ENCODE measurements around the gene C1GALT1C1. TPM values are rescaled to one million over a fixed set of nuclear protein-coding genes. Genes with fewer than 3 reads are reported as not detected.
"Not testable (repeated sequence)": the region's sequence is repeated elsewhere in the genome, so short reads cannot be mapped to it uniquely, and the experiment has no call there.

C1GALT1C1 gene
- 35.2 and 38.1 TPM in 2 replicates for total RNA-seq (2014; rRNA removed; shearing (Covaris generic))
- 62.4 and 64.5 TPM in 2 replicates for polyA plus RNA-seq (2014; cell fraction: nucleus; rRNA removed)

DNA sequence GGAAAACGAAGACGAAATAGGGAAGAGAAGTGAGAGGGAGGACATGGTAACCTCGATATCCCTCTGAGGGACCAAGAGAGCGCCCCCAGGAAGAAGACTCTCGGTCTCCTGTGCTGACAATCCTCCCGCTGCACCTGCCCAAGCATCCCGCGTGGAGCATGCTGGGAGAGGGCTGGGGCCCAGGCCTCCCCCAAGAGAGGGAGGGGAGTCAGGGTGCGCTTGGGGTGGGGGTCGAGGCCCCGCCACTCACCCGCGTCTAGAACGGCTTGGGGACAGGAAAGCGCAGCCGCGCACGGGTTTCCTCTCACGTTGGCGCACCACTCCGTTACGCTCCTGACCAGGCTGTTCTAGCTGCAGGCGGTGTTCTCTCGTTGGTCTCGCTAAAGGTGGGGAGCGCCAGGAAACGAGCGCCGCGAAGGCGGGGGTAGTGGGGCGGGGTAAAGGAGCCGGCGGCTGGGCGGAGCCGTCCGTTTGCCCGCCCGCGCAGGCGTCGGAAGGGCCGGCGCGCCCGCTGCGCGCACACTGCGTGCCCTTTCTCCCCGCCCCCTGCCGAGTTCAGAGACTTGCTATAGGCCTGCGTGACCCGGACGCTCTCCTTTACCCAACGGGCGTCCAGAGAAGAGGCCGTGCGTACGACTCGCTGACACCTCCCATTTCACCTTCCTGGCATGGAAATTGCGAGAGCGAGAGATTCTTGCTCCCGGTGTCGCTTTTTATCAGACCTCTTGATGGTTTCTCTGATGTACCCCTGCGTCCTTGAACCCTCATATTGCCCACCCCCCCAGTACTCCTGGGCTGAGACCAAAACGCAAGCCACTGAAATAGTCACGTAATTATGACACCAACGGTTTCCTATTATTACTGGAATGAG, at the start of gene C1GALT1C1:
C1GALT1C1 (minus strand) TSS at position 388 of the 871 bp plus-strand sequence. CDS start 2,888 bp downstream, outside the sequence.
- DNase-seq (ENCODE audit: extremely low read depth, low read depth), result peak; percentile 93

DNA sequence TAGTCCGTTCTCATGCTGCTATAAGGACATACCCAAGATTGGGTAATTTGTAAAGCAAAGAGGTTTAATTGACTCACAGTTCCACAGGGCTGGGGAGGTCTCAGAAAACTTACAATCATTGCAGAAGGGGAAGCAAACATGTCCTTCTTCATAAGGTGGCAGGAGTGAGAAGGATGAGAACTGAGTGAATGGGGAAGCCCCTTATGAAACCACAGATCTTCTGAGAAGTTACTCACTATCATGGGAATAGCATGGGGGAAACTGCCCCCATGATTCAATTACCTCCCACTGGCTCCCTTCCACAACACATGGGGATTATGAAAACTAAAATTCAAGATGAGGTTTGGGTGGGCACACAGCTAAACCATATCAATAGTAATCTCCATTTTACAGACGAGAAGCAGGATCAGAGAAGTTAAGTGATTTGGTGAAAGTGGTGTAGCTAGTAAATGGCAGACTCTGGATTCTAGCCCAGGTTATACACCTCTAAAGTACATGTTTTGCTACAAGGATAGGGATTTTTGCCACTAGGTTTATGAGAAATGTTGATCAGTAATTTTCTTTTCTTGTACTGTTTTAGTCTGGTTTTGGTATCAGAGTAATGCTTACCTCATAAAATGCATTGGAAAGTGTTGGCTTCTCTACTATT, 47.3 kb upstream of the C1GALT1C1 start:
- DNase-seq (ENCODE audit: extremely low read depth, low read depth), result no peak

DNA sequence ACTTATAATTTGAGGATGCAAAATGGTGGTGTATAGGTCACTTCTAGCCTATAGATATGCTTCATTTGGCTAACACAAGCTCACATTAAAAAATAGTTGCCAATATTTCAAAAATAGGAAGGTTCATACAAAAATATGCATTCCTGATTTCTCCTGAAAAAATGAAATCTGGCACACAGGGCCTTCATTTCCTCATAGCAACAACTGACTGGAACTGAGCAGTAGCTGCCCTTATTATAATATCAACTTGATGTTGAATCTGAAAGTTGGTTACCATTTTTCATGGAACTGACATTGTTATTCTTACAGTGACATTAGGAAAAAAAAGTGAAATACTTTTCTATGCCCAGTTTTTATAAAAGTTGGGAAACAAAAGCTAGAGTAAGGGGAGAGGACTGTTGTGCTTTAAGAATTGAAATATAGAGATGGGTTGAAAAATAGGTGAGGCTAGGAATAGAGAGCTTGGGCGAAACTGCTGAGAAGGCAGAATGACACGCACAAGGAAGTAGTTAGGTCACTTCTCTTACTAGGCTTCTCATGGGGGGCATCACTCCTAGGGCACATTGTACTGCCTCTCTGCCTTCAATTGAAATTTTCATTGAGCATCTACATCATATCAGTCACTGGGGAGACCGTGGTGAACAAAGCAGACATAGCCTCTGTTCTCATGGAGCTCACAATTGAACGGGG, 43.1 kb upstream of the C1GALT1C1 start:
- no peak for DNase-seq (ENCODE audit: extremely low read depth, low read depth)

DNA sequence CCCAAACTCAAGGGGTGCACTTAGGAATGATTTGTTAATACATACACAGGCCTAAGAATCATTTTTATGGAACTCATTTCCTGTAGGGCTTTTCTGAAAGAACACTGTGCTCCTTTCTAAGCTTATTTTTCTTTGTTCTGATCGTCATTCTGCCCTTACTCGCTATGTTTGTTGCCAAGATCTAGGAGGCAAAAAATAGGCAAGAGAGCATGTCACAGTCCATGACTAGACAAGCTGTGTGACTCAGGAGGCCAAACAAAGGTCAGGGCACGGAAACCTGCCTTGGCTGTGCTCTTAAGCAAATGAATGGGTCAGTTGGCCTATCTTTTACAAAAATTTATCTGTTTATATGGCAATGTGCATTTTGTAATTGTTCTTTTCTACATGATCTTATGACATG, 42.5 kb upstream of the C1GALT1C1 start:
- DNase-seq (ENCODE audit: extremely low read depth, low read depth), result peak; percentile 16

DNA sequence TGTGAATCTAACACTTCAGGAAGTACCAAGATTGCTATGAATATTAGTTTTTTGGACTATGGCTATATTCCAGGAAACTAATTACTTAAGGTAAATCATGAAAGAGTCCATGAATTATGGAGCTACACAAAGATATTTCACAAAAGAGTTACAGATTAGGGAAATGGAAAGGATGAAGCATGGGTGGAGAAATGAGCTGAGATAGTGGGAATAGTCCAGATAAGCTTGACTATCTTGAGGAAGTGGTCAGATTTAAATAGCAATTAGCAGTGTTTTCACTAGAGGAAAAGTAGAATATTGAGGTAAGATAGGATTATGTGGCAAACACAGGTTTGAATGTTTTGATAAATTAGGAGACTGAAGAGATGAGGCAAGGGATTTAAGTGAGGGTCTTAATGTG, 42.1 kb upstream of the C1GALT1C1 start:
- DNase-seq (ENCODE audit: extremely low read depth, low read depth), result no peak

DNA sequence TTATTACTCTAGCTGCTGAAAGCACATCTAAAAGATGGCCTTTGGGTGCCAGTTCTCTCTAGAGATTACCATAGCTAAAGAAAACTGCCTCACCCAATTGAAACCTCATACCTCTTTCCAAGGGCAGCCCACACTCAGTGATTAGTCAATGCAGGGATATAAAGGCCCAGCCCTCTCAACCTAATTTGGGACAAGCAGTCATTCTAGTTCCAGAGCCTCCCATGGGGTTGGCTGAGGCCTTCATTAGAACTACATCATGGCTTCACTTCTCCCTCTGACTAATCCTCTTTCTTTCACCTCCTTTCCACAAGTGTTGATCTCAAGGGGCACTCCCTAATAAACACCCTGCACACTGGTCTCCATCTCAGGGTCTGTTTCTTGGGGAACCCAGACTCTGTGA, 38.5 kb upstream of the C1GALT1C1 start:
- no peak for DNase-seq (ENCODE audit: extremely low read depth, low read depth)

DNA sequence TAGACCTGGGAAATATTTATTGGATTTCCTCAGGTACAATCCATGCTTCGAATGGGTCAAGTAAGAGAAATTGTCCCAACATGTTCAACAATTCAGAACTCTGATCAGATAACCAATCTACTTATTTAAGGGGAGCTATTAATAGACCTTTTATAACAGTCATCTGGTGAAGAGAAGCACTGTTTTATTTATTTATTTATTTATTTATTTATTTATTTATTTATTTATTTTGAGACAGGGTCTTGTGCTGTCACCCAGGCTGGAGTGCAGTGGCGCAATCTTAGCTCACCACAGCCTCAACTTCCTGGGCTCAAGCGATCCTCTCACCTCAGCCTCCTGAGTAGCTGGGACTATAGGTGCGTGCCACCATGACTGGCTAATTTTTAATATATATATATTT, 34.7 kb upstream of the C1GALT1C1 start:
- not testable (repeated sequence) for DNase-seq (ENCODE audit: extremely low read depth, low read depth)

DNA sequence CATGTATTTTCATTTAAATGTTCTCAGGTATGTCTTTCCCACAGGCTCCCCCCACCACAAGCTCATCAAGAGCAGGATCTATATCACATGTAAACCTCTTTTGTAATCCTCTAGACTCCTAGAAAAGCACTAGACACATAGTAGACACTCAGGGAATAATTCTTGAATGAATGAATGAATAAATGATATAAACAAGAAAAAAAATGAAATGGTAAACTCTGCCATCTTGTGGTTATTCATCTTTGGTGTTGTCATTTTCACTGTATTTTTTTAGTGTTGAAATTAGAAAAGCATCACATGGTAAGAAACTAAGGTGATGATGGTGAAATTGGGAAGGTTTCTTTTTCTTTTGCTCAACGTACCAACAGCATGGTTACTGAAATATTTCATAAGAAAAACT, 34.2 kb upstream of the C1GALT1C1 start:
- DNase-seq (ENCODE audit: extremely low read depth, low read depth), result peak; percentile 35

DNA sequence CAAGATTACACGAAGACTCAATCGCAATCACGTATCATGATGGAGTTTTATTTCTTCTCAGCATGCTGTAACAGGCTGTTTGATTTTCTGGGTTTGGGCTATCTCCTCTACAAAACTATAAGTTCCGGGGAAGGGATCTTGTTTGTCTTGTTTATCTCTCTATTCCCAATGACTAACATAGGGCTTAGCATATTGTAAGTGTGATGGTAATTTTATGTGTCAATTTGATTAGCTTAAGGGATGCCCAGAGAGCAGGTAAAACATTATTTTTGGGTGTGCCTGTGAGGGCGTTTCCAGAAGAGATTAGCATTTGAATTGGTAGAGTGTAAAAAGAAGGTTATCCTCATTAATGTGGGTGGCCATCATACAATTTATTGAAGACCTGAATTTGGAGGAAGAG, 32.8 kb upstream of the C1GALT1C1 start:
- DNase-seq (ENCODE audit: extremely low read depth, low read depth), result no peak

DNA sequence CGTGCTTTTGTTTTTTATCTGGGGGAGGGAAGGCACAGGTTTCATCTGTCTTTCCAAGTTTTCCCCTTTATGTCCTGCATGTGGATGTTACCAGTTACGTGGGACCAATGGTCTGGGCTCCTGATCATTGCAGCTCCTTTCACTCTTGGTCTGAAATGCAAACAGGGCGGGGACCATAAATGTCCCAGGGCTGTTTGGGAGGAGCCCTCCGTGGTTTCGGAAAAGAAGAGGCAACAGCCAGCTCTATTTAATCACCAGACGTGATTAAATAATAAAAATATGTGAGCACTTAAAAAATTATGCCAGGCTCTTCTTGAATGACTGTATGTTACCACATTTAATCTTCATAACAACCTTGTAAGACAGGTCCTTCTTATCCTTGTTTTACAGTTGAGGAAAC, 30.8 kb upstream of the C1GALT1C1 start:
- DNase-seq (ENCODE audit: extremely low read depth, low read depth), result no peak

DNA sequence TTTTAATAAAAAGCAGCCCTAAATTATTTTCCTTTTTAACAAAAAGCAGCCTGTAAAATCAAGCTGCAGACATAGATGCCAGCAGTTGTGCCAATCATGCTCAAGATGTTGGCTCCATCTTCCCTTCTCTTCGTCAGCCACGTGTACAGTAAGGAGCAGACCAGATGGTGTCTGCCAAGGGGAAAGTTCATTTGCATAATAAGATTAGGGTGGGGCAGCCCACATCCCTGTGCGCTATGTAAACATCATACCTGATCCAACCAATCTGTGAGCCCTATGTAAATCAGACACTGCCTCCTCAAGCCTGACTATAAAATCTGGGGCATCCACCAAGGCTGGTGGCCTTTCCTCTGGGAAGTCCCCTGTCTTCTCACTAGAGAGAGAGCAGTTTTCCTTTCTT, 23.1 kb upstream of the C1GALT1C1 start:
- DNase-seq (ENCODE audit: extremely low read depth, low read depth), result no peak

DNA sequence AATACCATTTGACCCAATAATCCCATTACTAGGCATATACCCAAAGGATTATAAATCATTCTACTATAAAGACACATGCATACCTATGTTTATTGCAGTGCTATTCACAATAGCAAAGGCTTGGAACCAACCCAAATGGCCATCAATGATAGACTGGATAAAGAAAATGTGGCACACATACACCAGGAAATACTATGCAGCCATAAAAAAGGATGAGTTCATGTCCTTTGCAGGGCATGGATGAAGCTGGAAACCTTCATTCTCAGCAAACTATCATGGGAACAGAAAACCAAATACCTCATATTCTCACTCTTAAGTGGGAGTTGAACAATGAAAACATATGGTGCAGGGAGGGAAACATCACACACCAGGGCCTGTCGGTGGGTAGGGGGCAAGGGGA, 22.4 kb upstream of the C1GALT1C1 start:
- DNase-seq (ENCODE audit: extremely low read depth, low read depth), result not testable (repeated sequence)

DNA sequence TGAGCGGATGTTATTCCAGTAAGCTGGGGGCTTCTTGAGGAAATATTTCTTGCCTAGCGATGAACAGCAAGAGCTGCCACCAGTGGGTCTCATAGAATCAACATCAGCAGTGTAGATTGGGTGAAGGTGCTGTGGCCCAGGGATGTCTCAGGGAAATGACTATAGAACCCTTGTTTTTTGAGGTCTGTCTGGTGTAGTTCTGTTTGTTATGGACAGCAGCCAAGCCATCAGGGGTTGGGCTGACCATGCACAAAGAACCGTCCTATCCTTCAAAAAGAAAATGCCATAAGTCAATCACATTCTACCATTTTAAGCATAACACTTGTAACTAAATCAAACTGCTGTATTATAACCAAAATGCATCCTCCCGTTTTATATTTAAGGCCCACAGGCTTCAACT, 17.3 kb upstream of the C1GALT1C1 start:
- DNase-seq (ENCODE audit: extremely low read depth, low read depth), result no peak

DNA sequence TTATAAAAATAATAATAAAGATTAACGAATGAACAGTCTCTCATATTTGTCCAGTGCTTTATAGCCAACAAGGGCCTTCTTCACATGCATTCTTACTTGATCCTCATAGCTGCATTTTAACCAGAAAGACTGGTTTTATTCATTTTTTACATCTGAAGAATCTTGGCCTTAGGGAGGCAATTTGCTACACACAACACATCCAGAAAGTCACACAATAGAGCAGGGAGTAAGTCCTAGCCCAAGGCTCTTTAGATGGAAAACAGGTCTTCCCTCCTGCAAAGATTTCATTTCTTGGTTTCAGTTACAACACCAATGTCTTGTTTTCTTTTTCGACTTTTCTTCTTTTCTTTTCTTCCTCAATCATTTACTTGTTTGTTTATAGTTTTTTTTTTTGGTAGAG, 13.0 kb upstream of the C1GALT1C1 start:
- DNase-seq (ENCODE audit: extremely low read depth, low read depth), result no peak

DNA sequence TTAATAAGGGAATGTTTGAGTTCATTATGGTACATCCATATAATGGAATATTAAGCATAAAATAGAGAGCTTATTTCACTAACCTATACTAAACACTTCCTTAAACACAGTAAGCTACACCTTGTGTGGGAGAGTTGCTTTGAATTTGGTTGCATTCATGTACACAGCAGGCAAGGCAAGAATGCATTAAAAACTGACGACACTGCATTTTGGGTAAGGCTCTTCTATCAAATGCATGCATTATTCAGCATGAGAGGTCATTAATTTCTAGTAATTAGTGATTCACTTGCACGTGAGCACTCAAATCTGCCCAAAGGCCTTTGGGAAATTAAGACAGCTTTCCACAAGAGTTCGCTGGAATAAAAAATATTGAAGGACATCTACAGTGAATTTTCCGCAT, 8.8 kb upstream of the C1GALT1C1 start:
- no peak for DNase-seq (ENCODE audit: extremely low read depth, low read depth)

DNA sequence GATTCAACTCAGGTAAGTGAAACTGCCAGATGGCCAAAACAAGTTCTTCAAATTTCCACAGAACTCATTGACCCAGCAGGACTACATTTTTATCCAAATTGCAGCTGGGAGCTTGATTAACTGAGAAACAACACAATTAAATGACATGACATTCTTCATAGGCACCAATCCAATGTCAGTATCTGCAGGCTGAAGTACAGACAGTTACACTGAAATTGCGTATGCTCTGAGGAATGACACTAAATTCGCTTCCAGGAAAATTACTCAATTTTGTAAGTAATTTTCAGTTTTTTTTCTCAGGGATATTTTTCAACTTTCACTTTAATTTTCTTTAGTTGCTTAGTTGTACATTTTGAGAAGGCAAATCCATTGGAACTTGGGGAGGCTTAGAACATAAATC, 4.5 kb downstream of the C1GALT1C1 start:
- DNase-seq (ENCODE audit: extremely low read depth, low read depth), result no peak

DNA sequence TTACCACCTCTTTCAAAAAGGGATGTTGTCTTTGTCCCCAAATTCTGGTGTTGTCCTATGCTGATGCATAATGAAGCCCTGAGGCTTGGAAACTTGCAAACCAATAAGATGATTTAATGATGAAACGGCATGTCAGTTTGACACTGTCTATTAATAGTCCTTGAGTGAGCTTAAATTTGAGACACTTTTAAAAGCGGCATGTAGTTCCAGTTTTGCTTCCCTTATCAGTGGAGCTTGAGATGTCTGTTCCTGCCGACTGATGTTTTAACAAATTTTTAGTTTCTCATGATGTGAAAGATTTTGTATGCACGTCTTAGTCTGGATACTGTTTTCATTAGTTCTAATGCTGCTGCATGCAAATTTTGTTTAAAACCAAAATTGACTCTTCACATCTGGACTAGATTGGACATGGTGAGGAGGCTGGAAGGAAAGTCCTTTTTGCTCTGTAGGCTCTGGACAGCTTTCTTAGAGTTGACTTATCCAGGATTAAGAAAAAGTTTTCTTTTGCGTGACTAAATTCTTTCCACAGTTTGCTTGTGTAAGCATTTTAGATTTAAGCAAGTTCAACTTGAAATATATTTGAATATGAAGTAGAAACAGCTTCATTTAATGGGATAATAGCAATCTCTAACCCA, 11.7 kb downstream of the C1GALT1C1 start:
- DNase-seq (ENCODE audit: extremely low read depth, low read depth), result no peak

DNA sequence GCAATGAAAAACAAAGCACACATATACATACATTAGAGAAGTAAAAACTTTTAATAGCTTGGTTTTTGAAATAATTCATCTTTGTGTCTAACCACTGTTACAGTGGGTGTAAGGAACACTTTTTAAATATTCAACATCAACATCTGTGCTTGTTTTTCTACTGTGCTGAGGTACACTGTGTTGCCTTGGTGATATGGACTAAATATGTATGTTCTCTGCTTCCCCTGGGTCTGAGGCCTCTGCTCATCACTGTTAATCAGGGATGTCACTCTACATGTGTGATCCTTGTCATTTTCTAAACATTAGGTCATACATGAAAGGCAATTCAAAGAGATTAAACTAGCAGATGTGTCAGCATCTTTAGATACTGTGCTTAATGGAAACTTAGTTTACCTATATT, 15.0 kb downstream of the C1GALT1C1 start:
- no peak for DNase-seq (ENCODE audit: extremely low read depth, low read depth)

DNA sequence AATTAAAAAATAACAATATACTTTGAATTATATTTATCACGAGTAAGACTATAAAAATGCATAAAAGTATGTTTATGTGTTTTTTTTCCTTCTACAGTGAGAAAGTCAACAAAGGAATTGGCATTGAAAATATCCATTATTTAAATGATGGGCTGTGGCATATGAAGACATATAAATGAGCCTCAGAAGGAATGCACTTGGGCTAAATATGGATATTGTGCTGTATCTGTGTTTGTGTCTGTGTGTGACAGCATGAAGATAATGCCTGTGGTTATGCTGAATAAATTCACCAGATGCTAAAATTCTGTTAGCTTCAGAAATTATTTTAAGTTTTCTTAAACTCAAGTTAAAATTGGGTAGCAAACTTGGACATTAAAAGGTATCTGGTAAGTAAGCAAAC, 17.8 kb downstream of the C1GALT1C1 start:
- no peak for DNase-seq (ENCODE audit: extremely low read depth, low read depth)

DNA sequence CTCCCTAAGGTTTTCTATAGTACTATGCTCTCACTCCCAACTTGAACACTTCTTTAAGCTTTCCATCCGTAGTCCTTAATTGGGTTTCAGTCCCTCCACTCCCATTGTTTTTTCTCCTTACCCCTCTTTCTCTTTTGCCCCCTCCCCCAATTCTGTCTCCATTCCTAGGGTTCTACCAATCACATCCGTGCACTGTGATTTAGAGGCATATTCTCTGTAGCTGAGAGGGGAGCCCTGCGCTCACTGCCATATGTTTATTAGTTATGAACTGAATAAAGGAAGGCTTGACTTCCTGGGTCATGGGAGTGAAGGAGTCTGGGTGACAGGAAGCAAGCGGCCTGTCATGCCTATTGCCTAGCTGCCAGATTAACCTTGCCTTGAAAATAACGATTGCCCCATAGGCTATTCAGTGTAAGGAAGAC, 25.5 kb downstream of the C1GALT1C1 start:
- DNase-seq (ENCODE audit: extremely low read depth, low read depth), result no peak
